ENCODE data around the gene ADAM23. TPM values are rescaled to one million over a fixed set of nuclear protein-coding genes. Genes with fewer than 3 reads are reported as not detected.
A peak's percentile ranks its signal among the peaks of the same experiment; 100 is the strongest.

Gene ADAM23
- total and polyA plus RNA-seq, 2 experiments from 2014 or later, result 1.8 to 4.4 TPM

DNA sequence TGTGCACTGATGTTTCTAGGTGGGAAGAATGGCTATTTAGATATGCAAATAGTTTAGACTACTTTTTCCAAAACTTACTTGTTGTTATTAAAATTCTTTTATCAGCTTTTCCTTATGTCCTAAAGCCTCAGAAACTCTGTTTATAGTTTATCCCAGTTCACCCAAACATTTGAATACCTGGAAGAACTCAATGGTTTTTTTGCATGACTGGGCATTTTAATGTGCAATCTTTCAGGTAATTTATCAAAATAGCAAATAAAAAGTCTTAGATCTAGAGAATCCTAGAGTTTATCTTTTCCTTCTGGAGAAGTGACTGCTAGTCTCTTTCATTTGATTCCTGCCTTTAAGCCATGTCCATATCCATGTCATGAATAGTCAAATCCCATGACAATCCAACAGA, 9.6 kb upstream of the ADAM23 start:
- no peak for TF ChIP-seq EZH2 (IDR thresholded peaks at IDR 0.05; ENCODE audit: insufficient read depth, poor library complexity, severe bottlenecking)
- H2AFZ ChIP-seq, result no peak overlapping the region
- H3K27me3 ChIP-seq (replicated peaks; ENCODE audit: insufficient read depth), result no peaks in the 10 kb centered on the region; the same call in none of the 2 replicates
- H3K79me2 ChIP-seq (ENCODE audit: insufficient read depth), result no peaks in the 10 kb centered on the region
- H3F3A ChIP-seq (ENCODE audit: insufficient read depth), result no peaks in the 10 kb centered on the region
- H4K20me1 ChIP-seq (ENCODE audit: insufficient read depth), result no peaks in the 10 kb centered on the region
- no peak overlapping the region for H3K4me2 ChIP-seq (ENCODE audit: unreplicated experiment)
- H3K4me1 ChIP-seq (ENCODE audit: insufficient read depth), result no peaks in the 10 kb centered on the region
- H3K9me3 ChIP-seq (ENCODE audit: low read depth), result no peaks in the 10 kb centered on the region
- no peak for DNase-seq
- H3K27ac ChIP-seq, result no peak overlapping the region
- H3K36me3 ChIP-seq (ENCODE audit: low read depth), result no peaks in the 10 kb centered on the region
- H3K4me3 ChIP-seq, result no peak overlapping the region
- no peaks in the 10 kb centered on the region for H3K9me2 ChIP-seq (ENCODE audit: insufficient read depth)
- H3K9ac ChIP-seq, result no peak overlapping the region
- in situ Hi-C loops (cut with MboI), result no loop called here

DNA sequence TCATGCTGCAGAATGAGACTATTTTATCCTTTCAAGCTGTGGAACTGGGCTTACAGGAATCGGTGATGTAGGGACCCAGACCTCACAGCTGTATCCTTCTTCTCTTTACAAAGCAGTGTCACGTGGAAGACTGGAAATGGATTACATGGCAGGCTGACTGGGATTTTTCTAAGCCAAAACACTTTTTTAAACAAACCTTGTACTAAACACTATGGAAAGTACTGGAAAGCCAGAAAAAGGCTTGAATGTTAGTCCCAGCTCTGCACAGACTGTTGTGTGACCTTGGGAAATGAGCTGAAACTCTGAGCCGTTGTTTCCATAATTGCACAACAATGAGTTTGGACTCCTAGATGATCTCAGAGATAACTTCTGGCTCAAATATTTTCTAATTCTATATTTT, 7.6 kb upstream of the ADAM23 start:
- Histone ChIP-seq H3K4me3 (no peak overlapping the region), H3K9me3 (ENCODE audit: low read depth) (no peaks in the 10 kb centered on the region), H3K79me2 (ENCODE audit: insufficient read depth) (no peaks in the 10 kb centered on the region), H3F3A (ENCODE audit: insufficient read depth) (no peaks in the 10 kb centered on the region), H4K20me1 (ENCODE audit: insufficient read depth) (no peaks in the 10 kb centered on the region), H2AFZ (no peak overlapping the region), H3K4me2 (ENCODE audit: unreplicated experiment) (no peak overlapping the region), H3K27ac (no peak overlapping the region), H3K4me1 (ENCODE audit: insufficient read depth) (no peaks in the 10 kb centered on the region), H3K36me3 (ENCODE audit: low read depth) (no peaks in the 10 kb centered on the region), H3K9ac (no peak overlapping the region), H3K9me2 (ENCODE audit: insufficient read depth) (no peaks in the 10 kb centered on the region), H3K27me3 (replicated peaks; ENCODE audit: insufficient read depth) (no peaks in the 10 kb centered on the region; the same call in none of the 2 replicates)
- TF ChIP-seq EZH2 (IDR thresholded peaks at IDR 0.05; ENCODE audit: insufficient read depth, poor library complexity, severe bottlenecking) (no peak), EZH2phosphoT487 (IDR thresholded peaks at IDR 0.05; ENCODE audit: insufficient read depth, low read depth) (no peak)
- in situ Hi-C loops (cut with MboI), result no loop called here
- peak; percentile 41 for DNase-seq
- WGBS, 2 experiments (ENCODE audit: low coverage in 1 of 2, low lambda C conversion rate in 2 of 2, missing lambda C conversion rate in 2 of 2), result 0 to 1% methylated on average over 3 of the region's 3 CpGs

DNA sequence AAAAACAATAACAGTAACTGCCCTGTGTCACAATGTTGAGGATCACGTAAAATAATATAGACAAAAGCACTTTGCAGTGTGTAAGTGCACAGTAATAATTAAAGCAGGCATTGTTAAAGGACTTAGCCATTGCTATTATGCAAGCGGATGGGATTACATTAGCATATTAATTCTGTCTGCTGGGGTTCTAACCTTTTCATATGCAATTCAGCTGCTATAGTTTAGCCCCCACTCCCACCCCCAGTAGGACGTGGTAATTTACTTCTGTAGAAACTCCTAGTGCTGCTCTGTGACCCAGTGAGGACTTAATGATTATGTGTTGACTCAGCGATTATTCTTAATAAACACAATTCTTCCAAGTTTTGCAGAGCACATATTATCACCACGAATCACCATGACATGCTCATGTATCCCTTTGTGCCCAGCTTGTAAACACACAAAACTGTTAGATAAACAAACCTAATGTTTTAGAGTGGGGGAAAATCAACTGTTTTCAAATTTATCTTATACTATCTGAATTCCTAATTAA, 5.1 kb upstream of the ADAM23 start:
- H3K27me3 ChIP-seq (replicated peaks; ENCODE audit: insufficient read depth), result peaks cover 10% of the 10 kb centered on the region; the same call in 1 of the 2 replicates
- H4K20me1 ChIP-seq (ENCODE audit: insufficient read depth), result no peaks in the 10 kb centered on the region
- WGBS, 2 experiments (ENCODE audit: low coverage in 1 of 2, low lambda C conversion rate in 2 of 2, missing lambda C conversion rate in 2 of 2), result 46 to 51% methylated on average over 5 of the region's 5 CpGs
- no peaks in the 10 kb centered on the region for H3K9me2 ChIP-seq (ENCODE audit: insufficient read depth)
- no peaks in the 10 kb centered on the region for H3K9me3 ChIP-seq (ENCODE audit: low read depth)
- H3F3A ChIP-seq (ENCODE audit: insufficient read depth), result no peaks in the 10 kb centered on the region
- no peaks in the 10 kb centered on the region for H3K36me3 ChIP-seq (ENCODE audit: low read depth)
- in situ Hi-C loops (cut with MboI), result no loop called here
- H3K9ac ChIP-seq, result no peak overlapping the region
- H2AFZ ChIP-seq, result no peak overlapping the region
- H3K27ac ChIP-seq, result no peak overlapping the region
- TF ChIP-seq EZH2phosphoT487 (IDR thresholded peaks at IDR 0.05; ENCODE audit: insufficient read depth, low read depth), result no peak
- TF ChIP-seq EZH2 (IDR thresholded peaks at IDR 0.05; ENCODE audit: insufficient read depth, poor library complexity, severe bottlenecking), result no peak
- DNase-seq, result no peak
- H3K4me3 ChIP-seq, result no peak overlapping the region
- no peaks in the 10 kb centered on the region for H3K79me2 ChIP-seq (ENCODE audit: insufficient read depth)
- H3K4me2 ChIP-seq (ENCODE audit: unreplicated experiment), result no peak overlapping the region
- H3K4me1 ChIP-seq (ENCODE audit: insufficient read depth), result peaks cover 4% of the 10 kb centered on the region; the same call in 1 of the 2 replicates

DNA sequence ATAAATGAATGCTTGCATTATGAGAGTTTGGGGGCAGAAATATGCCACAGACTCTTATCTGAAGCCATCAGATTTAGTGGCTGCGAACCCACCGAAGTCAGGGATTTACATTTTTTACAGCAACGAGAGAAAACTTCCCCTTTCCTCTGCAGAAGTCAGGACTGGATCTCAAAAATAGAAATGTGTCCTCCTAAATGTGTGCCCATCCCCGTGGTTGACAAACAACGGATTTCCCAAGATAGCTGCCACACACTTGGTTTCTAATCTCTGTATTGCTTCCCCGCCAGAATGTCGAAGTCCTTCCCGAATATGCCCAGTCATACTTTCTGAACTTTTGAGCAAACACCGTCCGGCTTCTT, 879 bp upstream of the ADAM23 start:
- Histone ChIP-seq H3K9me3 (ENCODE audit: low read depth) (no peaks in the 10 kb centered on the region), H3K9me2 (ENCODE audit: insufficient read depth) (no peaks in the 10 kb centered on the region), H4K20me1 (ENCODE audit: insufficient read depth) (no peaks in the 10 kb centered on the region), H3F3A (ENCODE audit: insufficient read depth) (0 out of 2 replicates have a peak, but pooled peaks cover 3% of the 10 kb centered on the region), H3K4me1 (ENCODE audit: insufficient read depth) (peaks cover 4% of the 10 kb centered on the region; the same call in 1 of the 2 replicates), H3K4me2 (ENCODE audit: unreplicated experiment) (peak overlapping the region; percentile 53), H3K9ac (no peak overlapping the region), H3K79me2 (ENCODE audit: insufficient read depth) (no peaks in the 10 kb centered on the region), H3K36me3 (ENCODE audit: low read depth) (no peaks in the 10 kb centered on the region), H3K4me3 (peak overlapping the region; percentile 81), H3K27me3 (replicated peaks; ENCODE audit: insufficient read depth) (peaks cover 10% of the 10 kb centered on the region; the same call in 1 of the 2 replicates), H2AFZ (peak overlapping the region; percentile 79), H3K27ac (no peak overlapping the region)
- DNase-seq, result no peak
- in situ Hi-C loops (cut with MboI), result no loop called here
- TF ChIP-seq EZH2 (IDR thresholded peaks at IDR 0.05; ENCODE audit: insufficient read depth, poor library complexity, severe bottlenecking), result no peak
- no peak for TF ChIP-seq EZH2phosphoT487 (IDR thresholded peaks at IDR 0.05; ENCODE audit: insufficient read depth, low read depth)
- 15 to 19% methylated on average over 10 of the region's 10 CpGs for WGBS, 2 experiments (ENCODE audit: low coverage in 1 of 2, low lambda C conversion rate in 2 of 2, missing lambda C conversion rate in 2 of 2)
